ENCODE results near the gene KRTAP4-2.
"Not testable (repeated sequence)": the region's sequence is repeated elsewhere in the genome, so short reads cannot be mapped to it uniquely, and the experiment has no call there.

KRTAP4-2 gene

DNA sequence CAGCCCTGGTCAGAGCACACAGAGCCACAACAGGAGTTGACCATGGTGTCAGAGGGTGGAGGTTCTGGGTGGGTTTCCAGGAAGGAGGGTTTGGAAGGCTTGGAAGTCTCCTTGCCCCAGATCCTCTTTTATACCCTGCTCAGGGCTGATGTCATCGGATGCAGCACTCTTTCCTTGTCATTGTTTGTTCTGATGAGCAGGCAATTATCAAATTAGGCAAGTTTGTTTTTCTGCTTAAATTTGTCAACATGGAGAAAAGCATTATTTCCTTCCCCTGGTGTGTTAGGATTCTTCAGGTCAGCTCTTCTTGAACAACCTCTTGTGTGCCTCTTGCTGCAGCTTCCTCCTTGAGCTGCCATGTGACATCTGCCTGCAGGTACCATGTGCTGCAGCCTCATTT lies 17.4 kb downstream of the KRTAP4-2 start, which contains the start of gene KRTAP4-4:
Gene KRTAP4-4, minus strand, starts transcription at position 101 of the 400 bp plus-strand sequence. Its CDS starts 57 bp downstream, at position 44.
- DNase-seq (ENCODE audit: low spot score) = no peak

DNA sequence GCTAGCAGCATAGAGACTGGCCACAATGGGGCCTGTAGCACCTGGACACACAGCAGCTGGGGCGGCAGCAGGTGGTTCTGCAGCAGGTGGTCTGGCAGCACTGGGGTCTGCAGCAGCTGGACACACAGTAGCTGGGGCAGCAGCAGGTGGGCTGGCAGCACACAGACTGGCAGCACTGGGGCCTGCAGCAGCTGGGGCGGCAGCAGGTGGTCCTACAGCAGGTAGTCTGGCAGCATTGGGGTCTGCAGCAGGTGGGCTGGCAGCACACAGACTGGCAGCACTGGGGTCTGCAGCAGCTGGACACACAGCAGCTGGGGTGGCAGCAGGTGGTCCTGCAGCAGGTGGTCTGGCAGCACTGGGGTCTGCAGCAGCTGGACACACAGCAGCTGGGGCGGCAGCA lies 17.8 kb downstream of the KRTAP4-2 start:
- DNase-seq (ENCODE audit: low spot score) = not testable (repeated sequence)

DNA sequence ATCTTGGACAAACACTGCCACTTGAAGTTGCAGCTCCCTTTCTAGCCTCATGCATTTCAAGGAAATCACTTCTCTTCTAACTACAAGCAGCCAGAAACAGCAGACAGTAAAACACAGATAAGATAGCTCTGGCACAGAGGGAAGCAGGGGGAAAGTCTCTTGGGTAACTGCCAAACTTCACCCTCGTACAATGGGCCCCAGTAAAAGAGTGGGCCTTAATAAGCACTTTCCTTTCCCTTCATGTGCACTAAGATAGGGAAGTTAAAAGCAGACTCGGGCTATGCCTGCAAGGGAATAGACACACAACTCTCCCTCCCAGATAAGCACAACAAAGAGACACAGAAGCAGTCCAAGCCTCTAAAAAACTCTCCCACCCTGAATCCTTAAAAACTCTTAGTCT lies 24.2 kb downstream of the KRTAP4-2 start:
- no peak for DNase-seq (ENCODE audit: low spot score)

DNA sequence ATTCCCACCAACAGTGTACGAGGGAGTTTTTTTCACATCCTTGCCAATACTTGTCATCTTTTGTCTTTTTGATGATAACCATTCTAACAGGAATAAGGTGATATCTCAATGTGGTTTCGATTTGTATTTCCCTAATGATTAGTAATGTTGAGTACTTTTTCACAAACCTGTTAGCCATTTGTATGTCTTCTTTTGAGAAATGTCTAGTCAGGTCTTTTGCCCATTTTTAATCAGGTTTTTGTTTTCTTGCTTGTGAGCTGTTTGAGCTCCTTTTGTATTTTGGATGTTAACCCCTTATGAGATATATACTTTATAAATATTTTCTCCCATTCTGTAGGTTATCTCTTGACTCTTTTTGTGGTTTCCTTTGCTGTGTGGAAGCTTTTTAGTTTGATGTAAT lies 26.5 kb downstream of the KRTAP4-2 start:
- DNase-seq (ENCODE audit: low spot score) = no peak

DNA sequence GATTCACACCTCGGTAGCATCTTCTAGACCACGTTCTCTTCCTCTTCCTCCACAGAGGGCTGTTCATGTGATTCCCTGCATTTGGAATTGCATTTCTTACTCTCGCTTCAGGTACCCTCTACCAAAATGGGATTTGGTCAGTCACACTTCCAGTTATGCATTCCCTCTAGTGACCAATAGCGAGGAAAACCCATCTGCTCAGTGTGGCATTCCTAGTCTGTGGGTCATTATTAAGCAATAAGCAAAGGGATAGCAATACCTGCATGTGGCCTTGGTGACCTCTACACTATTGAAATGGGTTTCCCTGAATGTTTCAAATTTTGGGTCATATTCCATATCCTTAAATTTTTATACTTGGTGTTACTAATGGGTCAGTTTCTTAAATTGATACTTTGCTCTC lies 28.0 kb downstream of the KRTAP4-2 start:
- DNase-seq (ENCODE audit: low spot score) = no peak

DNA sequence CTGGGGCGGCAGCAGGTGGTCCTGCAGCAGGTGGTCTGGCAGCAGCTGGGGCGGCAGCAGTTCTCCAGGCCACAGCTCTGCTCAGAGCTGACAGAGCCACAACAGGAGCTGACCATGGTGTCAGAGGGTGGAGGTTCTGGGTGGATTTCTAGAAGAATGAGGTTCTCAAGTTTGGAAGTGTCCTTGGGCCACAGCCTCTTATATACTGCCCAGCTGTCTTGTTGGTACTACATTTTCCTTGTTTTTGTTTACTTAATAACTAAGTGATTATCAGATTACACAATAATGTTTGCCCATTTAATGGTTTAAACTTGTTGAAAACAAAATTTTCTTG lies 28.4 kb downstream of the KRTAP4-2 start, which contains the start of gene KRTAP4-5:
Gene KRTAP4-5, minus strand, starts transcription at position 174 of the 334 bp plus-strand sequence. Its CDS starts 58 bp downstream, at position 116.
- DNase-seq (ENCODE audit: low spot score) = no peak

DNA sequence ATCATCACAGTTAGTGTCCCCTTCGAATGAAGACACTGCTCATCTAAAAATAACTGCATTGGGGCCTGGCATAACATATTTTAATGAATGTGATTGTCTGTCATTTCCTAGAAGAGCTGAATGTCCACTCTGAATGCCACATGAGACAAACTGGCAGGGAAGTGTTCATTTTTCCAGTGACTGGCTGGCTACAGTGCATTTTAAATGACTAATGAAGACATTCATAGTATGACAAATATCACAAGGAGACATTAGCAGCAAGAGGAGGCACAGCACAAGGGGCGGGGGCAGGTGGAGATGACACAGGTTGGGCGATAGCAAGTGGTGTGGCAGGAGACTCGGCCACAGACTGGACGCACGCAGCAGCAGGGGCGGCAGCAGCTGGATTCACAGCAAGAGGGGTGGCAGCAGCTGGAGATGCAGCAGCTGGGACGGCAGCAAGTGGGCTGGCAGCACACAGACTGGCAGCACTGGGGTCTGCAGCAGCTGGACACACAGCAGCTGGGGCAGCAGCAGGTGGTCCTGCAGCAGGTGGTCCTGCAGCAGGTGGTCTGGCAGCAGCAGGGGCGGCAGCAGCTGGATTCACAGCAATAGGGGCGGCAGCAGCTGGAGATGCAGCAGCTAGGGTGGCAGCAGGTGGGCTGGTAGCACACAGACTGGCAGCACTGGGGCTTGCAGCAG lies 28.9 kb downstream of the KRTAP4-2 start:
- DNase-seq (ENCODE audit: low spot score) = not testable (repeated sequence)

DNA sequence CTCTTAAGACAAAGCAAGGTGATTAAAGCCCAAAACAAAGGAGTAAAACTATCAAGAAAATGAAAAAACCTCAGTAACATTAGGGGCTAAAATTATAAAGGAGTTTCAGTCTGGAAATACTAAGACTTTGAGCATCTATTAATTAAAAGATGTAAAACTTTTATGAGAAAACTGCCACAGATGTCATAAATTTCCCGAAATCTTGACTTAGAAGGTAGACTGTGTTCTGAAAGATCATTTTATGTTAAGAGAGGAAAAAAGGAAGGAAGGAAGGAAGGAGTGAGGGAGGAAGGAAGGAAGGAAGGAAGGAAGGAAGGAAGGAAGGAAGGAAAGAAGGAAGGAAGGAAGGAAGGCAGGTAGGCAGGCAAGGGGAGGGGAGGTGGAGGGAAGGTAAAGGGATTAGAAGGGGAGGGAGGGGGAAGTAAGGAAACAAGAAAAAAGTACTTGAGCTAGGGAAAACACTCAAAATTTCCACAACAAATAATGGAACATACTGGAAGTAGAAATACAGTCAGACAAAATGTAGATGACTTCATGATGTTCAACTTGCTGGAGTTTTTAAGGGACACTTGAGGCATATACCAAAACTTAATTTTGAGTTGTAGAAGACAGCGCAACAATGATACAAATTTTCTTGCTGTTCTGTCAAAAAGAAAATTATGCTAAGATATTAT lies 30.4 kb downstream of the KRTAP4-2 start:
- no peak for DNase-seq (ENCODE audit: low spot score)

DNA sequence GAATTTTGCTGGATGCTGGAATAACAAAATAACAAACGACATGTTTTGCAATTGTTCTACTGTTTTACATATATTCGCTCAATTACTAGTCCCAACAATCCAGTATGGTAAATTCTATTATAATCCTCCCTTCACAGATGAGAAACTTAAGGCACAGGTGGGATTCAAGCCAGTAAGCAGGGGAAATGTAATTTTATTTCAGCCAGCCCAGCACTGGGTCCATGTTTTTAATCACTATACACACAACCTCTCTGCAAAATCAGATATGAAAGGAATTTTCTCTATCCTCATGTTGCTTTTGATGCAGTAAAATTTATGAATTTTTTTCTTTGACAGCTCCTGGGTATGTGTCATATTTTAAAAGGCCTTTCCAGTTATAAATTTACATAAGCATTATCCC lies 32.8 kb downstream of the KRTAP4-2 start:
- no peak for DNase-seq (ENCODE audit: low spot score)

DNA sequence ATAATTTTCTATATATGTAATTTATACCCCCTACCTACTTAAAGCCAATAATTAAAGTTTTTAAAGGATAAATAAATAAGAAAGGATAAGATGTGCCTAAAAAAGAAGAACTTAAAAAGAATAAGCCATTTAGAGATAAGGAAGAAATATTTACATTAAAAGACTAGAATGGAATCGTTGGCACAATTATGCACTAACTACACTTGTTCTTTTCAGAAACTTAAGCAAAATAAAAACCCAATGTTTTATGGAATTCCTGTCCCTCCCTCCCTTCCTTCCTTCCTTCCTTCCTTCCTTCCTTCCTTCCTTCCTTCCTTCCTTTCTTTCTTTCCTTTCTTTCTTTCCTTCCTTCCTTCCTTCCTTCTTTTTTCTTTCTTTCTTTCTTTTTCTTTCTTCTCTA lies 33.2 kb downstream of the KRTAP4-2 start:
- DNase-seq (ENCODE audit: low spot score) = no peak

DNA sequence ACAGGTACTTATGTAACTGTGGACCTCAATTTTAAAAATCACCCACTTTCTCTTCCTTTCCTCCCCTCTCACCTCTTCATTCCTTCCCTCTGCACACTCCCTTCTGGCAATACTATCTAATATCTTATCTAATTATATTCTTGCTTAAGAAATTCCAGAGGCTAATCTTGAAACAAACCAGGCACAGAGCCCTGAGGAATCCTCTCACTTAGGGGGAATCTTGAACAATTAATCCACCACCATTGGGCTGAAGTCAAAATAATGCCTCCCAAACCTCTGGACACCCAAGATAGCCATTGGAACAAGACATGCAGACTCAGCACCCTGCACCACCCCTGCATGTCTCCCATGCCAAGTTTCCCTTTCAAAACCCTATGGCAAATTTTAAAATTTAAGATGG lies 36.7 kb downstream of the KRTAP4-2 start:
- no peak for DNase-seq (ENCODE audit: low spot score)

DNA sequence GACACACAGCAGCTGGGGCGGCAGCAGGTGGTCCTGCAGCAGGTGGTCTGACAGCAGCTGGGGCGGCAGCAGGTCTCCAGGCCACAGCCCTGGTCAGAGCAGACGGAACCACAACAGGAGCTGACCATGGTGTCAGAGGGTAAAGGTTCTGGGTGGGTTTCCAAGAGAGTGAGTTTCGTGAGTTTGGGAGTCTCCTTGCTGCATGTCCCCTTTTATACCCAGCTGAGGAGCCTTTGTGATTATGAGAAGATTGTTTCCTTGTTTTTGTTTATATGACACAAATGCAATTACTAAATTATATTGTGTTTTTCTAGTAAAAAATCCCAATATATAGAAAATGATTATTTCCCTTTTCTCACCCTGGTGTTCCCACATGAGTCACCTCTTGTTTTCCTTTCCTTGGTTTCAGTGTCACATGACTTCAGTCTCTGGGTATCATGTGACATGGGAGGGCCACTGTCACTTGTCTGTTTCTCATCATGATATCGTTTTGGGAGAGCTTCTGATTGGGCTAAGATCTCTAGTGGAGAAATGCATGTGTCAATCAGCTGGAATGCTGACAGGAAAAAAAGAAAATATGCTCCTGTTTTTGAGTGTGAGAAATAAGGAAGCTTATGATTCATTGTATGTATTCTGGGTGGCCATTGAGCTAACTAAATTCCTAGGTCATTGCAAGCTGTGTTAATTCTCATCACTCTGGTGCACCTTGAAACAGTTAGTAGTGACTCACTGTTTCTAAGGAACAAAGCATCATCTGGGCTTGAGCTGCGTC lies 37.5 kb downstream of the KRTAP4-2 start, which contains the start of gene KRTAP4-6:
Gene KRTAP4-6, minus strand, starts transcription at position 185 of the 772 bp plus-strand sequence. Its CDS starts 57 bp downstream, at position 128.
- DNase-seq (ENCODE audit: low spot score) = peak; percentile 66

DNA sequence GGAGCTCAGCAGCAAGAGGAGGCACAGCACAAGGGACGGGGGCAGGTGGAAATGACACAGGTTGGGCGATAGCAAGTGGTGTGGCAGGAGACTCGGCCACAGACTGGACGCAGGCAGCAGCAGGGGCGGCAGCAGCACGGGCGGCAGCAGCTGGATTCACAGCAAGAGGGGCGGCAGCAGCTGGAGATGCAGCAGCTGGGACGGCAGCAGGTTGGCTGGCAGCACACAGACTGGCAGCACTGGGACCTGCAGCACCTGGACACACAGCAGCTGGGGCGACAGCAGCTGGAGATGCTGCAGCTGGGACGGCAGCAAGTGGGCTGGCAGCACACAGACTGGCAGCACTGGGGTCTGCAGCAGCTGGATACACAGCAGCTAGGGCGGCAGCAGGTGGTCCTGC lies 38.2 kb downstream of the KRTAP4-2 start:
- DNase-seq (ENCODE audit: low spot score) = not testable (repeated sequence)

DNA sequence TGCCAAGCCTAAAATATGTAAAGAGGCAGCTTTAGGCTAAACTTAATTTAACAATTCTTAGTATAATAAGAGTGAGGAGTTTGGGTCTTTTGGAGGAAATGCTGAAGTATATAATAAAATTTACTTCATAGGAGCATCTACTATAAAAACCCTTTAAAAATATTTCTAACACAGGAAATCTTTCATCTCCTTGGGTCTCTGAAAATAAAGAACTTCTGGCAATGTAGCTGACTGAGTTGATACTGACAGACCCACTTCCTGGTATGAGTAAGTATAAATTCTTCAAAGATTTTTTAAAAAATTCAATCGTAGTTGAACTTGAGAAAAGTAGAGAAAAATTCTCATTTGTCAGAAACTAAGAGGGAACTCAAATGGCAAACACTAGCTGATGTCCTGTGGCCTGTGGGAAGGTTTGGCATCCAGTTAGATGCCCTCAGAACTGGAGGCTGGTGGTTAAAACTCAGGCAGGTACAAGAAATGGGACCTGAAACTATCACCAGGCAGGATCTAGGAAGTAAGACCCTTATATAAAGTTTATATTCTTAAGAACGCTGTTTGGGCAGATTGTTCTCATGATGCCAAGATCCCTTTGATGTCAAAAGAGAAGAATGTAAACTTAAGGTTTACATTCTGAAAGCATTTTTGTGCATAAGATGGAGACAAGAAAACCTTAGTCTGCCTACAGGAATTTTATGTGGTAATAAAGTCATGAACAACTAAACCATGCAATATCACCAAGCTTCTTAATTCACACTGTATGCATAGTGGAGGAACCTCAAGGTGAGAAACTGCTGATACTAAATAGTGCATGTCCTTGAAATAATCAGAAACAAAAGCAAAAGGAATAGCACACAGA lies 43.9 kb downstream of the KRTAP4-2 start:
- DNase-seq (ENCODE audit: low spot score) = peak; percentile 11

DNA sequence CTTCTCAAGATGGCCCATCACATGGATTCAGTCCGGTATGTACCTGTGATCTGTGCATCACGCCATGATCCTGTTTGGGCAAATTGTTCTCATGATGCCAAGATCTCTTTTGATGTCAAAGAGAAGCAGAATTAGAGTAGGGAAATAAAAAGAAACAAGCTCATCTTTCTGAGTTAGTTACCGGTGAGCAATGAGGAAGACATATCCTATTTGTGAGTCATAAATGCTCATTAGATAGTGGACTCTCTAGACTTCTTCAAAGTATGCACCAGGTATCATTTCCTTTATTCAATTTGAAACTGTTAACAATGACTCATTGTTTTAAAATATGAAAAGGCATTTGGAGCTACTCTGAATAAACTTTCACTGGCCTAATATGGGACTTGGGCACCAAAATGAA lies 46.0 kb downstream of the KRTAP4-2 start:
- DNase-seq (ENCODE audit: low spot score) = no peak
